ENCODE measurements around the gene SMPD3.

GRCh38 chr16:68310774-68311511, 137.4 kb downstream of the SMPD3 start, which contains the start of the genes PRMT7 and SLC7A6OS:
- TF ChIP-seq CTCF (IDR thresholded peaks at IDR 0.05) (no peak; the same call in 1 of the 2 replicates), ZFX (IDR thresholded peaks at IDR 0.05; ENCODE audit: borderline replicate concordance) (no peak)

Data from 22Rv1 (cell line).